OCI-LY1 (cell line): ENCODE data around the gene SFTA2.

Source experiments
- EZH2 ChIP-seq: fragments of 200-600 bp; sonication (generic), shearing (Covaris generic); IDR thresholded peaks from 2 replicates; pipeline ENCODE4 v1.8.0; 2017; ENCODE audit warnings: borderline replicate concordance, mixed run types, mild to moderate bottlenecking, antibody characterized with exemption, low read length, moderate library complexity, mixed read lengths
- TF ChIP-seq, protein P1 (sequence below): fragments of 200-600 bp; sonication (generic), shearing (Covaris generic); IDR thresholded peaks from 2 replicates; pipeline ENCODE4 v1.5.1; 2017; ENCODE audit warnings: mild to moderate bottlenecking, antibody characterized with exemption, low read length, moderate library complexity, mixed read lengths

DNA sequence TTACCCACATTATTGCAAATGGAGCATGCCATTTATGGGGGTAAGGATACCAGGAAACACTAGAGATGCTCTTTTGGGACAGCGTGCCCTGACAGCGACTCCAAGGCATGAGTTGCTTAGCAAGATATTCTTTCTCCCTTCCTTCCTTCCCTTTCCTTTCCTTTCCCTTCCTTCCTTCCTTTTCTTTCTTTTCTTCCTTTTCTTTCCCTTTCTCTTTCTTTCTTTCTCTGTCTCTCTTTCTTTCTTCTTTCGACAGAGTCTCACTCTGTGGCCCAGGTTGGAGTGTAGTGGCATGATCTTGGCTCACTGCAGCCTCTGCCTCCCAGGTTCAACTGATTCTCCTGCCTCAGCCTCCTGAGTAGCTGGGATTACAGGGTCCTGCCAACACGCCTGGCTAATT, 12.1 kb upstream of the SFTA2 start:
- TF ChIP-seq, protein P1, sequence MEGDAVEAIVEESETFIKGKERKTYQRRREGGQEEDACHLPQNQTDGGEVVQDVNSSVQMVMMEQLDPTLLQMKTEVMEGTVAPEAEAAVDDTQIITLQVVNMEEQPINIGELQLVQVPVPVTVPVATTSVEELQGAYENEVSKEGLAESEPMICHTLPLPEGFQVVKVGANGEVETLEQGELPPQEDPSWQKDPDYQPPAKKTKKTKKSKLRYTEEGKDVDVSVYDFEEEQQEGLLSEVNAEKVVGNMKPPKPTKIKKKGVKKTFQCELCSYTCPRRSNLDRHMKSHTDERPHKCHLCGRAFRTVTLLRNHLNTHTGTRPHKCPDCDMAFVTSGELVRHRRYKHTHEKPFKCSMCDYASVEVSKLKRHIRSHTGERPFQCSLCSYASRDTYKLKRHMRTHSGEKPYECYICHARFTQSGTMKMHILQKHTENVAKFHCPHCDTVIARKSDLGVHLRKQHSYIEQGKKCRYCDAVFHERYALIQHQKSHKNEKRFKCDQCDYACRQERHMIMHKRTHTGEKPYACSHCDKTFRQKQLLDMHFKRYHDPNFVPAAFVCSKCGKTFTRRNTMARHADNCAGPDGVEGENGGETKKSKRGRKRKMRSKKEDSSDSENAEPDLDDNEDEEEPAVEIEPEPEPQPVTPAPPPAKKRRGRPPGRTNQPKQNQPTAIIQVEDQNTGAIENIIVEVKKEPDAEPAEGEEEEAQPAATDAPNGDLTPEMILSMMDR = no peak
- TF ChIP-seq EZH2 = no peak
